Body of pancreas (tissue), 4 donors: ENCODE data around the gene DBP. TPM values are rescaled to one million over a fixed set of nuclear protein-coding genes. Genes with fewer than 3 reads are reported as not detected.
A peak's percentile ranks its signal among the peaks of the same experiment; 100 is the strongest.

Source experiments
- ATAC-seq: fragments of 150-250 bp; one replicate; pipeline ENCODE4 v1.9.1; 2016
- DNase-seq, 4 donors: peaks; one replicate each; pipeline ENCODE4 v3.0.0-alpha.2; 2019
- H3K27ac ChIP-seq, 4 donors: fragments of 200-600 bp; sonication (generic); 1 replicate in 3 of 4; 2 replicates in 1 of 4; pipeline versions ENCODE4 v1.5.1 to v1.6.1; 2016 to 2019; ENCODE audit warnings: mild to moderate bottlenecking in 1 of 4, mixed read lengths in 1 of 4, moderate library complexity in 1 of 4
- H3K27me3 ChIP-seq, 2 donors: fragments of 200-600 bp; sonication (generic); one replicate each; pipeline ENCODE4 v1.6.0; 2016; ENCODE audit warnings: mild to moderate bottlenecking in 1 of 2
- H3K36me3 ChIP-seq, 2 donors: fragments of 200-600 bp; sonication (generic); replicated peaks in 1 of 2; 2 replicates each; pipeline ENCODE4 v1.5.1; 2016; ENCODE audit warnings: low read depth in 2 of 2; ENCODE audit not compliant: insufficient read depth in 1 of 2
- H3K4me1 ChIP-seq: fragments of 200-600 bp; sonication (generic); one replicate; pipeline ENCODE4 v1.6.0; 2016
- H3K4me3 ChIP-seq, 2 donors: fragments of 200-600 bp; sonication (generic); 1 replicate in 1 of 2; 2 replicates in 1 of 2; pipeline ENCODE4 v1.5.1; 2016 to 2019
- H3K9me3 ChIP-seq, 3 donors: fragments of 200-600 bp; sonication (generic); 1 replicate in 2 of 3; 2 replicates in 1 of 3; pipeline ENCODE4 v1.5.1; 2016
- POLR2A ChIP-seq, 3 donors: fragments of 450-650 bp; IDR thresholded peaks; one replicate each; pipeline ENCODE4 v1.6.1; 2016; ENCODE audit warnings: antibody characterized with exemption in 3 of 3, mild to moderate bottlenecking in 2 of 3
- WGBS, 2 donors: methylation state at CpG; one replicate each; pipeline ENCODE4 v1.1.5; 2017; 5-methylcytosine and 5-hydroxymethylcytosine counted together
- intact Hi-C: fragments of 100-400 bp; cut with DNase I; formaldehyde crosslinking; loops from one replicate; pipeline ENCODE4 v1.15.1; 2023
- total RNA-seq, 2 donors: library from RNA; depleted of rRNA; stranded (reverse); fragments of >200 nt; gene quantifications; one replicate each; pipeline ENCODE4 v1.1.0, GENCODE V29; 2016
- TF ChIP-seq, protein P1 (sequence below), 7 experiments: fragments of 450-650 bp in 4 of 7; fragments of 200-600 bp in 3 of 7; sonication (generic) in 3 of 7; IDR thresholded peaks; one replicate each; pipeline ENCODE4 v1.5.1; 2016 to 2019; ENCODE audit warnings: antibody characterized with exemption in 7 of 7

DBP gene
- total RNA-seq, 2 donors from 2014 or later: 2.0 to 4.9 TPM

DNA sequence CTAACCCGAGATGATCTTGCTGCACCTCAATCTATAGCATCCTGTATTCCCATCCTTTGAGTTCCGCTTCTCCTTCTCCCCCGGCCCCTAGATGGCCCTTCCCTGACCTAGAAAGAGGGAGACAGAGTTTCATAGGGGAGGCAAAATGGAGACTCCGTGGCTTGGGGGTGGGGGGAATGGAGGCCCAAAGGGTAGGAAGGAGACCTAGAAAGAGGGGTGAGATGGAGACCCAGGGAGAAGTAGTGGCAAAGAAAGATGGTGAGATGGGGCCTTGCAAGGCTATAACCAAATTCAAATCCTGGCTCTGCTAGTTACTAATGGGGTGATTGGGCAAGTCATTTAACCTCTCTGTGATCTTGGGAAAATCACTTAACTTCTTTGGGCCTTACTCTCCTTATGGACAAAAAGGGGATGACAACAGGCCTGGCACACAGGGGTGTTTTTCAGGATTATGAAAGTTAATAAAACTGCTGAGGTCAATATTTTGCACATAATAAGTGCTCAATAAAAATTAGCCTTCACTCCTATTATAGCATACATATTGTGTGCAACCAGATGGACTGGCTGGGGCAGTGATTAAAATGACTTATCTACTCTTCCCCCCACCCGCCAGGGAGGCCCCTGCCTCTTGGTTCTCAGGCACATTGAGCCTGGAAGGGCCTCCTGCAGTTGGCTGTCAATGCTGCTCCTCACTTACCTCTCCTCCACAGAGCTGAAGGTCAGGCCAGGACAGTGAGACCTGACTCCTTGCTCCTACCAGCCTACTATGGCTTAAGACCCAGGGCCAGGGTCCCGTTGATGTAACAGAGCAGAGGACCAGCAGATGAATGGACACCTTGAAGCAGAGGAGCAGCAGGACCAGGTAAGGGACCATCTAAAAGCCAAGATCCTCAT is 17.2 kb downstream of the DBP start:
- 28 to 30% methylated on average over 6 of the region's 6 CpGs for WGBS, 2 donors
- Histone ChIP-seq H3K4me3 (peak overlapping the region in 1 of 2 donors; percentile 31), H3K9me3 (no peaks in the 10 kb centered on the region), H3K27ac (peak overlapping the region; percentile 86 to 94 (median 88)), H3K36me3 (peaks cover 12 to 16% of the 10 kb centered on the region in 2 donors), H3K27me3 (no peaks in the 10 kb centered on the region), H3K4me1 (peaks cover 57% of the 10 kb centered on the region)
- no peak for TF ChIP-seq POLR2A (IDR thresholded peaks at IDR 0.05)
- TF ChIP-seq, protein P1, sequence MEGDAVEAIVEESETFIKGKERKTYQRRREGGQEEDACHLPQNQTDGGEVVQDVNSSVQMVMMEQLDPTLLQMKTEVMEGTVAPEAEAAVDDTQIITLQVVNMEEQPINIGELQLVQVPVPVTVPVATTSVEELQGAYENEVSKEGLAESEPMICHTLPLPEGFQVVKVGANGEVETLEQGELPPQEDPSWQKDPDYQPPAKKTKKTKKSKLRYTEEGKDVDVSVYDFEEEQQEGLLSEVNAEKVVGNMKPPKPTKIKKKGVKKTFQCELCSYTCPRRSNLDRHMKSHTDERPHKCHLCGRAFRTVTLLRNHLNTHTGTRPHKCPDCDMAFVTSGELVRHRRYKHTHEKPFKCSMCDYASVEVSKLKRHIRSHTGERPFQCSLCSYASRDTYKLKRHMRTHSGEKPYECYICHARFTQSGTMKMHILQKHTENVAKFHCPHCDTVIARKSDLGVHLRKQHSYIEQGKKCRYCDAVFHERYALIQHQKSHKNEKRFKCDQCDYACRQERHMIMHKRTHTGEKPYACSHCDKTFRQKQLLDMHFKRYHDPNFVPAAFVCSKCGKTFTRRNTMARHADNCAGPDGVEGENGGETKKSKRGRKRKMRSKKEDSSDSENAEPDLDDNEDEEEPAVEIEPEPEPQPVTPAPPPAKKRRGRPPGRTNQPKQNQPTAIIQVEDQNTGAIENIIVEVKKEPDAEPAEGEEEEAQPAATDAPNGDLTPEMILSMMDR (IDR thresholded peaks at IDR 0.05): no peak
- DNase-seq (no peak), ATAC-seq (no peak)
- intact Hi-C loops: no loop called here

GRCh38 chr19:48618916-48619691 is 18.1 kb downstream of the DBP start, which contains the start of the genes RPL18 and SPHK2:
Gene RPL18, minus strand, starts transcription at chr19:48619178. Its CDS starts 35 bp downstream, at chr19:48619143.
Gene SPHK2, plus strand, starts transcription at chr19:48619506. Its CDS starts 1,009 bp downstream, at chr19:48620515.
- peak; percentile 98 to 100 (median 98) for DNase-seq
- Histone ChIP-seq H3K4me3 (peak within 1 kb of the TSS; percentile 71 to 81), H3K27me3 (no peaks in the 10 kb centered on the region), H3K4me1 (peaks cover 50% of the 10 kb centered on the region), H3K9me3 (no peaks in the 10 kb centered on the region), H3K36me3 (peaks cover 12 to 16% of the 10 kb centered on the region in 2 donors), H3K27ac (peak within 1 kb of the TSS; percentile 86 to 94 (median 88))
- 0% methylated on average over 16 to 69 of the region's 69 CpGs for WGBS, 2 donors
- intact Hi-C loops: no loop called here
- ATAC-seq: peak; percentile 91
- TF ChIP-seq, protein P1 (IDR thresholded peaks at IDR 0.05): peak in 1 of 7 experiments; percentile 4
- TF ChIP-seq POLR2A (IDR thresholded peaks at IDR 0.05): peak; percentile 85 to 96 (median 92)

- H3K27me3 ChIP-seq: no peaks in the 10 kb centered on the region
- peaks cover 12 to 16% of the 10 kb centered on the region in 2 donors for H3K36me3 ChIP-seq
- DNase-seq: no peak
- peak overlapping the region; percentile 71 to 81 for H3K4me3 ChIP-seq
- ATAC-seq: no peak
- peak overlapping the region; percentile 86 to 94 (median 88) for H3K27ac ChIP-seq
- no peaks in the 10 kb centered on the region for H3K9me3 ChIP-seq
- TF ChIP-seq, protein P1 (IDR thresholded peaks at IDR 0.05): no peak
- TF ChIP-seq POLR2A (IDR thresholded peaks at IDR 0.05): no peak
- intact Hi-C loops: no loop called here
- H3K4me1 ChIP-seq: peaks cover 45% of the 10 kb centered on the region
- 1% methylated on average over 18 of the region's 18 CpGs for WGBS, 2 donors
Observed at GRCh38 chr19:48618278-48618915, 18.8 kb downstream of the DBP start.

DNA sequence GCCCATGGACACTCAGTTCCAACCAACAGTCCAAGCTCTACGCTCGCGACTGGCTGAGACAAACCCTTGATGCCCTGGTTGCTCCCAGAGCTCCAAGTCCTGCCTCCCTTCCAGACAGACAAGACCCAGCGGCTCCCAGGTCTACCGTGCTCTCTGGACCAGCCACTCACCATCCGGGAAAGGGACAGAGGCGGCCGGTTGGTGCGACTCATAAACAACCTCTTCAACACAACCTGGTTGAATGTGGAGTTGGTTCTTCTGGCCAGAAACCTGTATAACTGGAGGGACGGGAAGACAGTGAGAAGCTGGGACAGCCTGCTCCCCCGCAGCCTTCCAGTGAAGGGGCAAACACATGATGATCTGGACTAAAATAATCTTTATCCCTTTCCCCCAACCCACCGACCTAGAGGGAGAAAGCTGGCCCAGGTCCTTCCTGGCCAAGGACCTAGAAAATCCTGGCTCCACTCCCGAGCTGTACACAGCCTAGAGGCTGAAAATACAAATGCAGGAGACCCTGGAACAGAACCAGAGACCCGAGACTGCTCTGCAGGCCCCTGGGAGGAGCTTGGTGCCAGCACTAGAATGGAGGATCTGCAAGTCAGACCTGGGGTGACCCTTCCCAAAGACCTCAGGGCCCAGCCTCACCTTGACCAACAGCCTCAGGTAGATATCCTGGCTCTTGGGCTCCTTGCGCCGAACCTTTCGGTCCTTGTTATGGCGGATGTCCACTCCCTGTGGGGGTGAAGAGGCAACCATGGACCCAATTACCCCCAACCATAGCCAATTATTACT is 19.8 kb downstream of the DBP start:
- Histone ChIP-seq H3K27me3 (no peaks in the 10 kb centered on the region), H3K4me3 (no peak overlapping the region), H3K27ac (peak overlapping the region in 2 of 4 donors; percentile 5 to 94), H3K36me3 (peaks cover 12 to 16% of the 10 kb centered on the region in 2 donors), H3K9me3 (no peaks in the 10 kb centered on the region), H3K4me1 (peaks cover 37% of the 10 kb centered on the region)
- no peak for TF ChIP-seq POLR2A (IDR thresholded peaks at IDR 0.05)
- TF ChIP-seq, protein P1 (IDR thresholded peaks at IDR 0.05): no peak
- intact Hi-C loops: no loop called here
- WGBS, 2 donors: 42 to 52% methylated on average over 6 to 18 of the region's 18 CpGs
- ATAC-seq (no peak), DNase-seq (peak in 1 of 4 donors; percentile 41)
